Fibroblast of skin of abdomen (primary cell): ENCODE data around the gene STEAP3.
A peak's percentile ranks its signal among the peaks of the same experiment; 100 is the strongest.

Experiments
- DNase-seq: peaks from one replicate; pipeline ENCODE4 v3.0.0-alpha.2; 2013

The STEAP3 gene

DNA sequence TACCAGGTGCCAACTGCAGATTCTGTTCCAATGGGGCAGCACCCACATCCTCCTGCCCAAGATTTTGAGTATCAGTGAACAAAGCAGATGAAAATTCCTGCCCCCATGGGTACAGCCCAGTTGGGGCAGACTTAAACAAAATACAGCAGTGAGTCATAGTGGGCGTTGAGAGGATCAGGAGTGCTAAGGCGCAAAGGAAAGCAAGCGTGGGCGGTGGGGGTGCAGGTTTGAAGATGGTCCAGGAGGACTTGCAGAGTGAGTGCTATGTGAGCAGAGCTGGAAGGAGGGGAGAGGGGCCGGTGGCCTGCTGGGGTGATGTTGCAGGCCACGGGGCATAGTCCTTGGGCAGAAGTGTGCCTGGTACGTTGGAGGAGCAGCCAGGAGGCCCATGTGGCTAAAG, 24.7 kb downstream of the STEAP3 start:
- DNase-seq: peak; percentile 67

DNA sequence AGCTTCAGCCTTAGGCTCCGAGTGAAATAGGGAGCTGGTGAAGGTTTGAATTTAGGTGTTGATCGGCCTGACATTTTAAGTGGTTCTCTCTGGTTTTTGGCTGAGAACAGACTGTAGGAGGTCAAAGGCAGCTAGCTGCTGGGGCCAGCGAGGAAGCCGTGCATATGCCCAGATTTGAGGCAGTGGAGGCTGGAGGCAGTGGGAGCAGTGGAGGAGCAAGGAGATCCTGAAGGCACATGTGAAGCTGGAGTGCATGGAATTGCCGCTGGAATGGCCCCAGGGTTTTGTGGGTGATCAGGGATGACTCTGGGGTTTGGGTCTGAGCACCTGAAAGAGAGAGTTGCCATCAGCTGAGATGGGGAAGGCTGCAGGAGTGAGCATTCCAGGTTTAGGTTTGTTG, 25.1 kb downstream of the STEAP3 start:
- DNase-seq: no peak

DNA sequence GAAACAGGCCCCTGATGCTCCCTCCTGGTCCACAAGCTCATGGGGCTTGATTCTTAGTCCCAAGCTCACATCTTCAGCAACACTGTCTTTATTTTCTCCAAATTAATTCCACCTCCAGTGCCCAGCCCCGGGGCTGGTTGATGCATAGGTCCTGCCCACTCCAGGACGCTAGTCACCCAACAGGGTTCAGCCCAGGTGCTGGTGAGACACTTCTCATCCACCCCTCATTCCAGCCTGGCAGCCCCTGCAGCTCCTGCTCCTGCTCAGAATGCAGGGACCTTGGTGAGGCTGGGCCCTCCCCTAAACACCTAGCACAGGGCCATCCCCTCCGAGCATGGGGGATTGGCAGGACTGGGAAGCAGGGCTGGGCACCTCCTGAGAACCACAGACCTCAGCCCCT, 25.7 kb downstream of the STEAP3 start:
- no peak for DNase-seq

DNA sequence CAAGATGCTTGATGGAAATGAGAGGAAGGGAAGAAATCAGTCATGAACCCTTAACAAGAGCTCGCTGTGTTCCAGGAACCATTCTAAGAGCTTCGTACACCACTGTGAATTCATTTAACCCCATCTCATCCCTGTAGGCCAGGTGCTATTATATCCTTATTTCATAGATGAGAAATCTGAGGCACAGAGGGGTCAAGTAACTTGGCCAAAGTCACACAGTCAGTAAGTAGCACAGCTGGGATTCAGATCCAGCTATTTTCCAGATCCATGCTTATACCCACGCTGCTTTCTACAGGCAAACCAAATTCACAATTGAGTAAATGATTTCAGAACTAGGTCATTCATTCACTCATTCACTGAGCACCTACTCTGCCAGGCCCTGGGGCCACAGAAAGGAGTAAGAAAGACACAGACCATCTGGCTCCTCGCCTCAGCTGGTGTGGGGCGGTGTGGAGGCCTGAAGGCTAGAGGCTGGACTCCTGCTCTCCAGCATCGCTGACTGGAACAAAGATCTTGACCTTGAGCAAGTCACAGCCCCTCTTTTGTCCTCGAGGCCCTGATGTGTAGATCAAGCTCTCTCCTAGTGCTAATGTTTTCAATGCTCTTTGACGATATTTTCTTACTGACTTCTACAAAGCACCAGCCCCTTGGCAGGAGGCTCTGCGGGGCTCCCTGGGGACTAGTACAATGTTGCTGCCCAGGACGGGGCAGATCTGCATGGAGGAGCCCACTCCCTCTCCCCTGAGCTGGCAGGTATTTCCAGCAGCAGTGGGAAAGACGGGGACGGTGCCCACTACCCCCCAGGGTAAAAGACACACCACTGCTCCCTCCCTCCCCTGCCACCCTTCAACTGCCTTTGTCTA, 26.5 kb downstream of the STEAP3 start:
- DNase-seq: no peak

DNA sequence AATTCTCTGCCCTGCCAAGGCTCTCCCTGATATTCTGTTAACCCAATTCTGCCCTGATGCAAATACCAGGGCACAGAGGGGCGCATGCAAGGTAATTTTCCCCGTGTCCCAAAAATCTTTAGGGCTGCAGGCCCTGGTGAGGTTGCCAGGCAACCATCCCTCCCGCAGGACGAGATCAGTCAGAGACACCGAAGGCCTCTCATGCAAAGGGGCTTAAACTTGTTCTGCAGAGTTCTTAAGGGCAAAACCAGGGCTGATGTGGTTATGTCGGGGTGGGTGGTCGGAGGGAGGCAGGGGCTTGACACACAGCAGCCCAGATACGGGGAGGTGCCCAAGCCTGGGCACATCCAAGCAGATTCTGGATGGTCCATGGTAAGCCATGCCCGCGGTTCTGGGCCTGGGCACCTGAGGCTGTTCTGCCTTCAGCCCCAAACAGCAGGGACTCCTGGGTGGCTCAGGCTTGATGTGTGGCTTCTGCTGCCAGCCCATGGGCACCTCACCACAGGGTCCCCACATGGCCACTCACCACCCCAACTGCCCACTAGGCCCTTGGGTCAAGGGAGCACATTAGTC, 27.2 kb downstream of the STEAP3 start:
- no peak for DNase-seq

DNA sequence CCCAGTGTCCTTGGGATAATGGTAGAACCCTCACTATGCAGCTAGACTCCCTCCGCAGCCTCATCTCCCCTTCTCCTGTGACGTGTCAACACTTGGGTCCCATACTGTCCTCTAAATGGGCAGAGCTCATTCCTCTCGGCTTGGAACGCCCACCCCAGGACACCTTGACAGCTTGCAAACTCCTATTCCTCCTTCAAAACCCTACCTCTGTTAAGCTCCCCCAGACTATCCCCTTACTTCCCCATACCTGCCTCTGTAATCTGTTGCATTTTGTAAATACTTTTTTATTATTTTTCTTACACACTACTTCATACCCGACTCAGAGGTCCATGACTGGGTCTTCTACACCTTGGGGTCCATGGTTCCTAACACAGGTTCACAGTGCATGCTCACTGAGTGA, 28.0 kb downstream of the STEAP3 start:
- no peak for DNase-seq

DNA sequence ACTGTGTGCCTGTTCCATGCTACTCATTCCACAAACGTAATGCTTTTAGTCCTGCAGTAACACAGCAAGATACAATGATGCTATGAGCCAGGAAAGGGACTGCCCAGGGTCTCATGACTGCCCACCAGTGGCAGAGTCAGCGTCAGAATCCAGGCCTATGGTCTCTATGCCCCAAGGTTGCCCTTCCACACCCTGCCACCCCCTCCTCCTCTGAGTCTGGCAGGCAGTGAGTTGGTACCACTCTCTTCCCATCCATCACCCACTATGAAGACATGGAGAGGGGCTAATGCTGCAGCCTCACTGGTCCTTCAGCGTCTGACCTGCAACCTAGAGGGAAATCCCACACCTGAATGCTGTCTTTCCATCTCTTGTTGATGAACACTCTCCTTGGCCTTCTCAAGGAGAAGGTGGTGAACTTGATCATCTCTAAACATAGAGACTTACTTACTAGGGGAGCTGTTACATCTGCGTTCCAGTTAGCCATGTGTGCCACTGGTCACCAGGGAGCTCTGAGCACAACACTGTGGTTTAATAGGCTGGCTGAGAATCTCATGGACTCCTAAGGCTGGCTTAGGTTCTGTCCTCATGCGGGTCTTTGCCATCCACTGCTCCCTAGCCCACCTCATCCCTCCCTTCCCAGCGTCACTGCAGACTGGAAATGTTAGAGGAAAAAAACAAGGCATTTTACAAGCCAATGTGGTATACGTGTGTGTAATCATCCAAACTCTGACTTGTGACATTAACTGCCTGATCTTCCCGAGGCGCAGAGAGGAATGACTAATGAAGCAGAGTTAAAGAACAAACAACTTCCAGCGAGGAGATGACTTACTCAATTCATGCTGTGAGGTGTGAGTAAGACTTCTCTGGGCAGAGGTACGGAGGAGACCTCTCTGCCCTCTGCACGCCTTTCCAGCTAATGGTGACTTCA, 28.8 kb downstream of the STEAP3 start:
- peak; percentile 94 for DNase-seq

DNA sequence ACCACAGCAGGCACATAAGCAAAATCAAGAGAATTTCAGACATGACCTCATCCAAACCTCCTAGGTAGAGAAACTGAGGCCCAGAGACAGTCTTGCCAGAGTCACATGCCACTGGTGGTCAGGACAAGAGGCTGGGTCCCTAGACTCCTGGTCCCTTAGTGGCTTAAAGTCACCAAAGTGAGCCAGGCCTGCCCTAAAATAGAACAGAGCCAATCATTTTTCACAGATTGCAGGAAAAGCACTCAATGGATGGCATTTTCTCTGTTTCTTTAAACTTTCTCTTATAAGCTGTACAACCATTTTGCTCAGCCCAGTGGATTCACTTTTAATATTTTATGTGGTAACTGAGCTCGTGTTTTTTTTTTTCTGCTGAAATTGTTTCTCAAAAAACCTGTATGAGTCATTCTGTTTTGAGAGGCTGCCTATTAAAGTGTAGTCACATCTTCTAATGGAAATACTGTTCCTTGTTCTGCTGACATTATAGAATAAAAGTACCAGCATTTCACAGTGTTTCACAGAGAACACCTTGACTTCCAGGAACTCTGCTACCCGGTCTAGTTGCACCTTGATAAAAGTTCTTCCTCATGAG, 29.6 kb downstream of the STEAP3 start:
- DNase-seq: peak; percentile 71

DNA sequence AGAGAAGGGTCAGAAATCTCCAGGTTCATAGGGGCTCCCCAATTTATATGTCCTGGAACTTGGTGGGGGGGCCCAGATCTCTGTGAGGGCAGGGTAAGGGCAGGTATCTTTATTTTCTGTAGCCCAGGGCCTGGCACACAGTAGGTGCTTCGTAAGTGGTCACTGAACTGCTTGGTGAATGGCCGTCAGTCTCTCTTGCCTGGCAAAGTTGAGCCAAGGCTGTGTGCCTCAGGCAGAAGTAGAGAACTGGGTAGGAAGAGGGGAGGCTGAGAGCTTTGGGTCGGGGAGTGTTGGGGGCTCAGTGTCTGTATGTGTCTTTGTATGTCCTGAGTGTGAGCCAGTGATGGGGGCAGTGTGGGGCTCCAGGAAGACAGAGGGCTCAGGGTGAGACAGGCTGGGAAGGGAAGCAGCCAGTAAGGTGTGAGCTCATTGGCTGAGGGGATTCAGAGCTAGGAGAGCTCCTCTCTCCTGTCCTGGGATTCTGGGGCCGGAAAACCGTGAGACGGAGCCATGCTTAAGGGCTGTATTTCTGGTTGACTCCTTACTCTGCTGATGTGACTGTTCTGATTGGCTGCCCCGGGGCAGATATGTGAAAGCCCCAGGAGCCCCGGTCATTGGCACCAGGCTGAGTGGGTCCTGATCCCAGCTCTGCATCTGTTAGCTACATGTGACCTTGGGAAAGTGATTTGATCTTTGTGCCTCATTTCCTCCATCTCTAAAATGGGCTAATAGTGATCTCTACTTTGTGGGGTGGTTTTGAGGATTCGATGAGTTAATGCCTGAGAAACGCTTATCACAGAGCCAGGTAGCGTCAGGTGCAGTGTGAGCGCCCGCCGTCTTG, 30.3 kb downstream of the STEAP3 start:
- no peak for DNase-seq

DNA sequence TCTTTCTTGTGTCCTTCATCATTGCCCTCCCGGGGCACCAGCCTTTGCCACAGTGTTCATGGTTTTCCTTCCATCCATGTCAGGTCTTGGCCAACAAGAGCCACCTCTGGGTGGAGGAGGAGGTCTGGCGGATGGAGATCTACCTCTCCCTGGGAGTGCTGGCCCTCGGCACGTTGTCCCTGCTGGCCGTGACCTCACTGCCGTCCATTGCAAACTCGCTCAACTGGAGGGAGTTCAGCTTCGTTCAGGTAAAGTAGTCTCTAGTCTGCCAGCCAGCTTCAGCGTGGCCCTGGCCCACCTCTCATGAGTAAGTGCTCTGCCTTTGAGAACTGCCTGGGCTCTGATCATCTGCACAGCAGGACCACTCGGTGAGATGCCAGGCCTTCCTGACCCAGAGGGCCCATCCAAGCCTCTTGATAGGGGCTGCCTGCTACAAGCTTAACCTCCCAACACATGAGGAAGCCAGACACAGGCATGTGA, 31.0 kb downstream of the STEAP3 start:
- no peak for DNase-seq

DNA sequence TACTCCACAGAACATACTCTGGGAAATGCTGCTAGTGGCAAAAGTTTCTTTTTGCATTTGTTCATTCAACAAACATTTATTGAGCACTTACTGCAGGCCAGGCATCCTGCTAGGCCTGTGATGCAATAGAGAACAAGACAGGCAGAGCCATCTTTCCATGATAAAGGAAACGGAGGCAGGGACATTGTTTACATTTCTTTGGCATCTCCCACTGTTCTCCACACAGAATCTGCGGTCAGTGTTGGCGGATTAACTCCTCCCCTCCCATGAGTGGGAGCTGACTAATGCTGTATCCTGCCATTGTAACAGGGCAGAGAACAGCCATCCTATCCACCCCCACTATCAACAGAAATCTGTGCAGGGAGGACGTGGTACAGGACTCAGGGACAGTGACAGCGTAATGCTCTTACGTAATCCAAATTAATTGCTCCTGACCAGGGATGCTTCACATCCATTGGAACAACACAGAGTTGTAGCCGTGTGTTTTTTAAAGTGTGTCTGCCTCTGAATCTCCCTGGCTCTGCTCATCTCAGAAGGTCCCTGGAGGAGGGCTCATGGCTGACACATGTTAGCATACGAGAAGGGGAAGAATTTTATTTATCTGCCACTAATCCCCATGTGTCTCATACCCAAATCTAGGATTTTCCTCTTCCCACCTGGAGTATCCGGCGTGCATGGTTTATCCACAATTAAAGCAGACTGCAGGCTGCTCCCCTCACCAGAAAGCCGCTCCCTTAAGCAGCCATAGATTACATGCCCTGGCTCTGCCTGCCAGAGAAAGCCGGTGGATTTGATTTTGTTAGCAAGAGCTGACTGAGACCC, 32.3 kb downstream of the STEAP3 start:
- DNase-seq: peak; percentile 98

DNA sequence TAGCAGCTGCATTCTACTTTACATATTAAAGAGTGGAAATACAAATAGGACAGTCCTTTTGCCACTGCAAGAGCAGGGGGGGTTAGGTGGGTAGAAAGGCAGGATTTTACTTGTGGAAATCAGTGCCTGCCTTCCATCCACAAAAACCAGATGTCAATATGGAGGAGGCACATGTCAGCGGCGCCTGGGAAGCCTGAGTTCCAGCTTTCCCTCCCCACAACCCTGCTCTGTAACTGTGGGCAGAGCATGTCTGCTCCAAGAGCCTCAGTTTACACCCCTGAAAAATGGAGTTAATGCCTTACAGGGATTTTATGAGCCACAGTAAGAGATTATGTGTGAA, 32.9 kb downstream of the STEAP3 start:
- DNase-seq: no peak

DNA sequence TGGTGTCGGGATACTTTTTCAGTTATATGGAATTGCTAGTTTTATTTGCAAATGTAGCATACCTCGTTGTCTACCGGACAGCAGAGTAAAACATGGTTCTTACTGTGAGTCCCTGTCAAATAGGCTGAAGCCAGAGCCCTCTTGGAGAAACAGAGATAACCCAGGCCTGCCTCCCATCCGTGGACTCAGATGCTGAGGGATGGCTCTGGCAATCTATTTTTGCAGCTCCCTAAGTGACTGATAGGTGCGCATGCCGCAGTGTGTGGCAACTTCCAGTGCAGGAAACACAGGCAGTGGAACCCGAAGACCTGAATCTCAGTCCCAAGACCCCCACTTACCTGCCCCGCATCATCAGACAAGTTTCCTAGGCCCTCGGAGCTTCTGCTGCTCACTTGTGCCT, 33.6 kb downstream of the STEAP3 start:
- no peak for DNase-seq

DNA sequence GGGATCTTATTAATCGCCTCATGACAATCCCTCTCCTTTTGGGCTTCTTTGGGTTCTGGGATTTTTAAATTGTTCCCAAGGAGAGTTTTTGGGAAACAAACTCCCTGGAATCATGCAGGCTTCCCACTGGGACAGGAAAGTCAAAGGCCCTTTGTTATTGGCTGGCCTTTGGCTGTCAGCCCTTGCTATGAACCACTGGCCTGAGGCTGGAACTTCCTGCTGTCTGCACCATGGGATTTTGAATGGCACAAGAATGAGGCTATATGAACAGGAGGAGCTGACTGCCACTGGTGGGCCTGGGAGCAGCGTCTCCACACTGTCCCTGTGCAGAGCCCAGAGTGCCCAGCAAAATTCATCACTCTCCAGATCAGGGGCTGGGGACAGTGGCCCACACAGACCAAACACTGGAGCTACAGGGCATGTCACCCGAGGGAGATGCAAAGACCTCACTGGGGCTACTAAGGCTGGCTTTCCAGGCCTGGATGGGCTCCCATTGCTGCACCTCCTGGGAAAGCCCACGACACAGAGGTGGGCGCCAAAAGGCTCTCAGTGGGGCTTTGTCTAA, 35.7 kb downstream of the STEAP3 start:
- no peak for DNase-seq

DNA sequence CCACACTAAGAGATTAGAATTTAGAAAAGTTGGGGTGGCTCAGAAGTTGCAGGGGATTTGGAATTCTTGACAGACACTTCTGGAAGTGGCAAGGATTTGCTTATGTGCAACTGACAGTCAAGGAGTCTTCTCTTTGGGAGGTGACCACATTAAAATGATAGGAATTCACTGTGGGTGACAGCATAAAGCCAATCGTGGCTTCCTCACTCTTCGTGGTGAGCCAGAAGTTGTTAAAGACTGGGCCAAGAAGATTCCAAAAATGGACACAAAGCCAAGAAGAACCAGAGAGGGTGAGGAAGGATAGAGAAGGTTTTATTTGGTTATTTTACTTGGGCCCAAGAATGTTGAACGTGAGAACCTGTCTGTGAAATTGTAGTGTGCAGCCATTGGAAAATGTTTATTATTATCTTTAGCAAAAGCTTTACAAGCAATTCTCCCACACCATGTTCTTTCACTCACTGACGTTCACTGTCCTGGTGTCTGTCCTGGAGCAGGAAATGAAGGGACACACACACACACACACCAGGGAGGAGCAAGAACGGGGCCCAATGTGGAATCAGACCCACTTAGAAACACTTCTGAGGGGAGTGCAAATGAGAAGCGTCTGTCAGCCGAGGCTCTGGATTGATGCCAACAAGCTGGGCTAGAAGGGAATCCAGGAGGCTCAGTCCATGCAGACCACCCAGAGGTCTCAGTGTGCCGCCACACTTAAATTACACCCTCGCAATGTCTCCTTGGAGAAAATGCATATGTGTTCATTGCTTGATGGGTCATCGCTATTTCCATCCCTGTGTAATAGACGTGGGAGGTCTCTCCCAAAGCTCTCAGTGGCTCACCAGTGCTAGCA, 37.2 kb downstream of the STEAP3 start:
- peak; percentile 89 for DNase-seq

DNA sequence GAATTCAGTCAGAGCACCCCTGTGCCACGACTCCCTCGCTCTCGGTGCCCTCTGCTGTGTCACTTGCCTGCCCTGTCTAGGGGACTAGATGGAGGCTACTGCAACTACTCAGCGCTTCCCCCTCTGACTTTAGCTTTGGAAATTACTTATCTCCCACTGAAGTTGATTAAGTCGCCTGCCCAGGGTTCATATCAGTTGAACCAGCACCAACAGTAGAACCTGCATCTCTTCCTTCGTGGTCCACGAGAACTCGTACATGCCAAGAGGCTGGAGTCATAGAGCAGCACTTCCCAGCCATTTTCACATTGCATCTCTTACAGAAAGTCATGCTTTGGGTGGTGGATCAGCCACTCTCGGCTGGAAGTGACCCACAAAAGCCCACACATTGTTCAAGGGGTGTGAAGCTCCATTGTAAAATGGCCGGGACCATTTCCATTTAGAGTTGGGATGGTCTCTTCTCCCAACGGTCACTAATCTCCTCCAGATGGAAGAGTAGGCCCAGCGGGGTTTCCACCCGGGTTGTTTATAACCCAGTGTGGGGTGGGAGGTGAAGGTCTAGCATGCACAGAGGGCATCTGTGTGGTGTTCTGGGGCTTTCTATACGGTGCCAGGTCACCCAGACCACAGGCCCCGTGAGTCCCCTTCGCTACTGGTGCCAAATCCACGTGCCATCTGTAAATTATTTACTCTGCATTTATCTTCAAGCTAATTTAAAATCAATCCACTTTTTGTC, 38.0 kb downstream of the STEAP3 start:
- DNase-seq: peak; percentile 21

DNA sequence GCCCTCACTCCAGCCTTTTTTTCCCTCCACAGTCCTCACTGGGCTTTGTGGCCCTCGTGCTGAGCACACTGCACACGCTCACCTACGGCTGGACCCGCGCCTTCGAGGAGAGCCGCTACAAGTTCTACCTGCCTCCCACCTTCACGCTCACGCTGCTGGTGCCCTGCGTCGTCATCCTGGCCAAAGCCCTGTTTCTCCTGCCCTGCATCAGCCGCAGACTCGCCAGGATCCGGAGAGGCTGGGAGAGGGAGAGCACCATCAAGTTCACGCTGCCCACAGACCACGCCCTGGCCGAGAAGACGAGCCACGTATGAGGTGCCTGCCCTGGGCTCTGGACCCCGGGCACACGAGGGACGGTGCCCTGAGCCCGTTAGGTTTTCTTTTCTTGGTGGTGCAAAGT, 39.4 kb downstream of the STEAP3 start:
- DNase-seq: no peak

DNA sequence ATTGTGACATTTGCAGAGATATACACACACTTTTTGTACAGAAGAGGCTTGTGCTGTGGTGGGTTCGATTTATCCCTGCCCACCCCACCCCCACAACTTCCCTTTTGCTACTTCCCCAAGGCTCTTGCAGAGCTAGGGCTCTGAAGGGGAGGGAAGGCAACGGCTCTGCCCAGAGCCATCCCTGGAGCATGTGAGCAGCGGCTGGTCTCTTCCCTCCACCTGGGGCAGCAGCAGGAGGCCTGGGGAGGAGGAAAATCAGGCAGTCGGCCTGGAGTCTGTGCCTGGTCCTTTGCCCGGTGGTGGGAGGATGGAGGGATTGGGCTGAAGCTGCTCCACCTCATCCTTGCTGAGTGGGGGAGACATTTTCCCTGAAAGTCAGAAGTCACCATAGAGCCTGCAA, 40.0 kb downstream of the STEAP3 start:
- DNase-seq: no peak
